Mesenchymal stem cell (in vitro differentiated cells and primary cell): ENCODE data around the gene FOLR3.
"Not testable (repeated sequence)": the region's sequence is repeated elsewhere in the genome, so short reads cannot be mapped to it uniquely, and the experiment has no call there.

Experiments used
- DNase-seq: peaks from one replicate; pipeline ENCODE4 v3.0.0-alpha.2; 2013
- H2AFZ ChIP-seq: one replicate; pipeline ENCODE4 v1.6.1; 2013; ENCODE audit warnings: low read depth, mild to moderate bottlenecking, control low read depth, inconsistent platforms, low read length, moderate library complexity
- H2AK5ac ChIP-seq: 2 replicates; pipeline ENCODE4 v1.6.1; 2013; ENCODE audit warnings: low read length, moderate library complexity, mild to moderate bottlenecking, inconsistent platforms; ENCODE audit not compliant: severe bottlenecking
- H2BK120ac ChIP-seq: one replicate; pipeline ENCODE4 v1.6.1; 2013; ENCODE audit warnings: low read depth, mild to moderate bottlenecking, inconsistent platforms, low read length, moderate library complexity
- H2BK12ac ChIP-seq, 2 experiments: one replicate each; pipeline ENCODE4 v1.6.1; 2013; ENCODE audit warnings: inconsistent platforms in 2 of 2, low read length in 2 of 2, mild to moderate bottlenecking in 2 of 2, moderate library complexity in 2 of 2, control low read depth in 1 of 2
- H2BK15ac ChIP-seq: one replicate; pipeline ENCODE4 v1.6.1; 2013; ENCODE audit warnings: mild to moderate bottlenecking, low read depth, inconsistent platforms; ENCODE audit not compliant: poor library complexity, severe bottlenecking
- H2BK5ac ChIP-seq: 2 replicates; pipeline ENCODE4 v1.6.1; 2013; ENCODE audit warnings: low read depth, mild to moderate bottlenecking, low read length, control low read depth, inconsistent platforms; ENCODE audit not compliant: poor library complexity, severe bottlenecking
- H3K14ac ChIP-seq, 2 experiments: one replicate each; pipeline ENCODE4 v1.6.1; 2013; ENCODE audit warnings: inconsistent platforms in 2 of 2, low read length in 2 of 2, control low read depth in 1 of 2, mild to moderate bottlenecking in 1 of 2, moderate library complexity in 1 of 2
- H3K18ac ChIP-seq, 2 experiments: one replicate each; pipeline ENCODE4 v1.6.1; 2013; ENCODE audit warnings: inconsistent platforms in 2 of 2, low read length in 2 of 2, control low read depth in 1 of 2, low read depth in 1 of 2, mild to moderate bottlenecking in 1 of 2
- H3K23ac ChIP-seq, 2 experiments: one replicate each; pipeline ENCODE4 v1.6.1; 2013; ENCODE audit warnings: inconsistent platforms in 2 of 2, low read length in 2 of 2, mild to moderate bottlenecking in 2 of 2, moderate library complexity in 2 of 2, control low read depth in 1 of 2
- H3K27ac ChIP-seq: 2 replicates; pipeline ENCODE4 v1.5.1; 2013; ENCODE audit warnings: mild to moderate bottlenecking, moderate library complexity, low read length, control low read depth, inconsistent platforms; ENCODE audit not compliant: poor library complexity, severe bottlenecking
- H3K27me3 ChIP-seq, 2 experiments: 2 replicates each; pipeline versions ENCODE4 v1.6.1 to v1.7.0; 2013; ENCODE audit warnings: low read length in 2 of 2, mild to moderate bottlenecking in 2 of 2, moderate library complexity in 2 of 2, control low read depth in 1 of 2, inconsistent platforms in 1 of 2; ENCODE audit not compliant: control insufficient read depth in 1 of 2, insufficient read depth in 1 of 2
- H3K36me3 ChIP-seq, 2 experiments: 2 replicates each; pipeline versions ENCODE4 v1.6.1 to v1.7.0; 2013; ENCODE audit warnings: low read length in 2 of 2, control low read depth in 1 of 2, inconsistent platforms in 1 of 2, low read depth in 1 of 2, mild to moderate bottlenecking in 1 of 2; ENCODE audit not compliant: insufficient read depth in 2 of 2, control insufficient read depth in 1 of 2
- H3K4ac ChIP-seq, 2 experiments: one replicate each; pipeline ENCODE4 v1.6.1; 2013; ENCODE audit warnings: inconsistent platforms in 2 of 2, low read length in 2 of 2, mild to moderate bottlenecking in 2 of 2, moderate library complexity in 2 of 2, control low read depth in 1 of 2, low read depth in 1 of 2
- H3K4me1 ChIP-seq: 2 replicates; pipeline ENCODE4 v1.6.1; 2013; ENCODE audit warnings: low read depth, low read length, control low read depth; ENCODE audit not compliant: control insufficient read depth, insufficient read depth
- H3K4me2 ChIP-seq: 2 replicates; pipeline ENCODE4 v1.6.1; 2013; ENCODE audit warnings: low read length, mild to moderate bottlenecking, inconsistent platforms; ENCODE audit not compliant: poor library complexity, severe bottlenecking
- H3K4me3 ChIP-seq, 2 experiments: 2 replicates each; pipeline versions ENCODE4 v1.5.1 to v1.7.0; 2013; ENCODE audit warnings: low read length in 2 of 2, mild to moderate bottlenecking in 2 of 2, control low read depth in 1 of 2, low read depth in 1 of 2; ENCODE audit not compliant: insufficient read depth in 1 of 2
- H3K79me1 ChIP-seq: replicated peaks from 2 replicates; pipeline ENCODE4 v1.6.1; 2013; ENCODE audit warnings: mild to moderate bottlenecking, control low read depth, low read length, inconsistent platforms; ENCODE audit not compliant: poor library complexity, severe bottlenecking
- H3K9ac ChIP-seq: 2 replicates; pipeline ENCODE4 v1.7.0; 2013; ENCODE audit warnings: mild to moderate bottlenecking, low read length, moderate library complexity
- H3K9me3 ChIP-seq: 2 replicates; pipeline ENCODE4 v1.7.0; 2013; ENCODE audit warnings: mild to moderate bottlenecking, low read length; ENCODE audit not compliant: control insufficient read depth
- H4K8ac ChIP-seq: one replicate; pipeline ENCODE4 v1.6.1; 2013; ENCODE audit warnings: inconsistent platforms, mild to moderate bottlenecking, low read length, moderate library complexity
- H4K91ac ChIP-seq: one replicate; pipeline ENCODE4 v1.6.1; 2013; ENCODE audit warnings: mild to moderate bottlenecking, low read length, inconsistent platforms
- whole genome bisulfite sequencing: methylation state at CpG from one replicate; pipeline ENCODE4 v1.1.7; 2013; ENCODE audit warnings: mixed read lengths; 5-methylcytosine and 5-hydroxymethylcytosine counted together

The FOLR3 gene

DNA sequence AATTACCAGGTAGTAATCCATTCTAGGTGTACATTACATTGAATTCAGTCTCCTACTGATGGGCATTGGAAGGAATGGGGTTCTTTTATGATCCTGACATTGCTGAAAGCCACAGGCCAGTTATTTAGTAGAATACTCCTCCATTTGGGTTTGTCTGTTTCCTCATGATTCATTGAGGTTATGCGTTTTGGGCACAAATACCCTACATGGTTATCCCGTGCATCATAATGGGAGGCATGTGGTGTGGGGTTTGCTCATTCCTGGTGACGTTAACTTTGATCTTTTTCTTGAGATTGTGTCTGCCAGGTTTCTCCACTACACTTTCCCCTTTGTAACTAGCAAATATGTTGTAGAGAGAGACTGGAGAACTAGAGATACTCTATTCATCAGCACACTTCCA, 5.5 kb downstream of the FOLR3 start:
- DNase-seq, result peak; percentile 27
- Histone ChIP-seq H4K91ac (no peak overlapping the region), H3K36me3 (peaks cover 0 to 11% of the 10 kb centered on the region in 2 experiments), H3K27ac (no peak overlapping the region), H3K9me3 (peaks cover 4% of the 10 kb centered on the region), H3K9ac (peak overlapping the region; percentile 61), H2BK5ac (no peak overlapping the region), H3K14ac (no peak overlapping the region), H3K4me2 (no peak overlapping the region), H2BK120ac (no peak overlapping the region), H2BK15ac (no peak overlapping the region), H3K4ac (no peak overlapping the region), H3K18ac (no peak overlapping the region), H3K23ac (no peak overlapping the region), H3K4me3 (peak overlapping the region in 1 of 2 experiments; percentile 29), H2BK12ac (no peak overlapping the region), H2AK5ac (no peak overlapping the region), H3K79me1 (no peaks in the 10 kb centered on the region), H3K27me3 (no peaks in the 10 kb centered on the region), H3K4me1 (peaks cover 2% of the 10 kb centered on the region), H2AFZ (no peak overlapping the region), H4K8ac (no peak overlapping the region)
- 53% methylated on average over 2 of the region's 3 CpGs for WGBS

DNA sequence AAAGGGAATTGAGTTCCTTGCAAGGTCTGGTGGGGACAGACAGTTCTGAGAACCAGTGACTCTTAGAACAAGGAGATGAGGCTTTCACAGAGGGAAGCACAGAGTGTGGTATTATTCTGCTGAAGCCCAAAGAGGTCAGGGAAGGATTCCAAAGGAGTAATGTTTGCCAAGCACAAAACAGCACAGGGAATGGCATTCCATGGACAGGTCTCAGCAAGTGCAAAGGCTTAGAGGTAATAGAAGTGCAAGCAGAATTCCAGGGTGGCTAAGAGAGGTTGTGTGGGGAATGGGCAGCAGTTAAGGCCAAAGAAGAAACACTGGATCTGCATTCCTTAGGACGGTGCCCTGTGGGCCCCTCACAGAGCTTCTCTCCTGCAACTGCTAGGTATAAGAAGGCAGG, 6.6 kb downstream of the FOLR3 start:
- H3K14ac ChIP-seq, H3K4me2 ChIP-seq, H3K4me1 ChIP-seq, DNase-seq, H3K27me3 ChIP-seq, H3K9me3 ChIP-seq, H2BK12ac ChIP-seq, H3K27ac ChIP-seq, H3K4me3 ChIP-seq, H4K91ac ChIP-seq, H3K4ac ChIP-seq, H3K79me1 ChIP-seq, H3K36me3 ChIP-seq, H2BK120ac ChIP-seq, H2AFZ ChIP-seq, H2BK5ac ChIP-seq, H2BK15ac ChIP-seq, H2AK5ac ChIP-seq, H3K18ac ChIP-seq, H3K23ac ChIP-seq, H4K8ac ChIP-seq: not testable (repeated sequence)
- no CpG with 5 or more reads among the region's 1 CpG for WGBS
- peak overlapping the region; percentile 61 for H3K9ac ChIP-seq

DNA sequence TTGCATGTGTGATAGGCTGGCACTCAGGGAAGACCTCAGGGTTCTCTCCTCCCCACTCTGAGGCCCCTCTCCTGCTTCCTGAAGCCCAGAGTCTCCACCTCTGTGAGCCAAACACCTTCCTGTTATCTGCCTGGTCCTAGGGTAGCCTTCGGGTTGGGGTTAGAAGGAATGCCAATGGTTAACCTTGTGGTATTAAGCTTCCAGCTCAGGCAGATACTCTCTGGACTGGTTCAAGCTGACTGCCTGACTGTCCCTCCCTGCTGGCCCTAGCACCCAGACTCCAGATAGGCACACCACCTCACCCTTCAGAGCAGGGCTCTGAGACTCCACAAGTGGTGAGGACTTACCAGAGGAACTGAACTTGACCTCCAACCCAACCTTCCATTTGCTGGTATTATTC, 7.0 kb downstream of the FOLR3 start:
- not testable (repeated sequence) for H3K27ac ChIP-seq, H2BK12ac ChIP-seq, H3K4me1 ChIP-seq, H3K4ac ChIP-seq, H3K36me3 ChIP-seq, H3K9ac ChIP-seq, H3K9me3 ChIP-seq, H3K23ac ChIP-seq, H2AFZ ChIP-seq, H2BK120ac ChIP-seq, H2BK5ac ChIP-seq, H4K91ac ChIP-seq, H3K4me2 ChIP-seq, H3K27me3 ChIP-seq, H3K4me3 ChIP-seq, DNase-seq, H3K18ac ChIP-seq, H2BK15ac ChIP-seq, H4K8ac ChIP-seq, H3K14ac ChIP-seq, H2AK5ac ChIP-seq, H3K79me1 ChIP-seq
- no CpG with 5 or more reads among the region's 1 CpG for WGBS

DNA sequence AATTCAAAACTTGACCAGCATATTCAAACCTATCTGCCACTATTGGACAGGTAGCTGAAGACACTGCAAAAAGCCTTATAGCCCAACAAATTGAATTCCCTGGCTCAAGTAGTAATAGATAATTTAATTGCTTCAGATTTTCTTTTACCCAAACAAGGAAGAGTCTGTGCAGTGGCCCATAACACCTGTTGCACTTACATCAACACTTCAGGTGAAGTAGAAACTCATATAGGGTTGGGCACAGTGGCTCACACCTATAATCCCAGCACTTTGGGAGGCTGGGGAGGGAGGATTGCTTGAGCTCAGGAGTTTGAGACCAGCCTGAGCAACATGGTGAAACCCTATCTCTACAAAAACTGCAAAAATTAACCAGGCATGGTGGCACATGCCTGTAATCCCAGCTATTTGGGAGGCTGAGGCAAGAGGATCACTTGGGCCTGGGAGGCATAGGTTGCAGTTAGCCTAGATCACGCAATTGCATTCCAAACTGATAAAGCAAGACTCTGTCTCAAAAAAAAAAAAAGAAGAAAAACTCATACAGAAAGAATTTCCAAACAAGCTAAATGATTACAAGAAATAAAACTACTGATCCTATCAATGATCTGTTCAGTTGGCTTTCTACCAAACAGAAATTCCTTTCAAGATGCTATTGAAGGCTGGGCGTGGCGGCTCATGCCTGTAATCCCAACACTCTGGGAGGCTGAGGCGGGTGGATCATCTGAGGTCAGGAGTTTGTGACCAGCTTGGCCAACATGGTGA, 9.5 kb downstream of the FOLR3 start:
- Histone ChIP-seq H2BK5ac (no peak overlapping the region), H2BK120ac (no peak overlapping the region), H3K9me3 (no peaks in the 10 kb centered on the region), H3K27me3 (no peaks in the 10 kb centered on the region), H3K4ac (no peak overlapping the region), H4K91ac (no peak overlapping the region), H3K4me1 (no peaks in the 10 kb centered on the region), H3K23ac (no peak overlapping the region), H3K27ac (peak overlapping the region; percentile 53), H3K9ac (peak overlapping the region; percentile 66), H3K4me3 (no peak overlapping the region), H2BK15ac (no peak overlapping the region), H2AFZ (no peak overlapping the region), H2AK5ac (no peak overlapping the region), H2BK12ac (no peak overlapping the region), H3K14ac (no peak overlapping the region), H3K4me2 (no peak overlapping the region), H3K79me1 (no peaks in the 10 kb centered on the region), H4K8ac (no peak overlapping the region), H3K18ac (no peak overlapping the region), H3K36me3 (no peaks in the 10 kb centered on the region)
- peak; percentile 44 for DNase-seq
- 87% methylated on average over 4 of the region's 4 CpGs for WGBS
